Measurements from ENCODE around the gene ACP7.

The ACP7 gene

DNA sequence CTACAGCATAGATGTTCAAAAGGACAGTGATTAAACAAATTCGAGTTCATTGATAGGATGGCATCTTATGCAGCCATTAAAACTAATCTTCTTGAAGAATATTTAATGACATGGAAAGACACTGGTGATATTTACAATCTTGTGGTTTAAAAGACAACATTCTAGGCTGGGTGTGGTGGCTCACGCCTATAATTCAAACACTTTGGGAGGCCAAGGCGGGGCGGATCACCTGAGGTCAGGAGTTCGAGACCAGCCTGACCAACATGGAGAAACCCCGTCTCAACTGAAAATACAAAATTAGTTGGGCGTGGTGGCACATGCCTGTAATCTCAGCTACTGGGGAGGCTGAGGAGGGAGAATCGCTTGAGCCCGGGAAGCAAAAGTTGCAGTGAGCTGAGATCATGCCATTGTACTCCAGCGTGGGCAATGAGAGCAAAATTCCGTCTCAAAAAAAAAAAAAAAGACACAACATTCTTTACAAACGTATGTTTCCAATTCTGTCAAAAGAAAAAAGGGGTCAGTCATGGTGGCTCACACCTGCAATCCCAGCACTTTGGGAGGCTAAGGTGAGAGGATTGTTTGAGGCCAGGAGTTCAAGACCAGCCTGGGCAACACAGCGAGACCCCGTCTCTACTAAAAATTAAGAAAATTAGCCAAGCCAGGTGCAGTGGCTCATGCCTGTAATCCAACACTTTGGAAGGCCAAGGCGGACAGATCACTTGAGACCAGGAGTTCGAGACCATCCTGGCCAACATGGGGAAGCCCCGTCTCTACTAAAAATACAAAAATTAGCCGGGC lies 39.0 kb downstream of the ACP7 start:
- Histone ChIP-seq H3K27me3 (ENCODE audit: control insufficient read depth, low read length) (peaks cover 4% of the 10 kb centered on the region), H3K9me2 (replicated peaks; ENCODE audit: control insufficient read depth, low read length) (no peaks in the 10 kb centered on the region), H3K79me2 (ENCODE audit: control insufficient read depth, low read length) (peaks cover 27% of the 10 kb centered on the region), H3K27ac (ENCODE audit: low read depth, low read length) (no peak overlapping the region), H3F3A (ENCODE audit: control insufficient read depth, insufficient read depth) (no peaks in the 10 kb centered on the region), H3K4me1 (ENCODE audit: control insufficient read depth, low read length) (peaks cover 9% of the 10 kb centered on the region), H3K4me2 (ENCODE audit: low read length) (no peak overlapping the region), H3K9me3 (ENCODE audit: control insufficient read depth, insufficient read depth, low read length) (no peaks in the 10 kb centered on the region), H3K4me3 (ENCODE audit: low read length) (no peak overlapping the region), H4K20me1 (ENCODE audit: control insufficient read depth, insufficient read depth, low read depth, low read length) (no peaks in the 10 kb centered on the region), H3K36me3 (ENCODE audit: control insufficient read depth, low read length) (no peaks in the 10 kb centered on the region)
- no peak for TF ChIP-seq EZH2phosphoT487 (IDR thresholded peaks at IDR 0.05; ENCODE audit: borderline replicate concordance, low read length)

DNA sequence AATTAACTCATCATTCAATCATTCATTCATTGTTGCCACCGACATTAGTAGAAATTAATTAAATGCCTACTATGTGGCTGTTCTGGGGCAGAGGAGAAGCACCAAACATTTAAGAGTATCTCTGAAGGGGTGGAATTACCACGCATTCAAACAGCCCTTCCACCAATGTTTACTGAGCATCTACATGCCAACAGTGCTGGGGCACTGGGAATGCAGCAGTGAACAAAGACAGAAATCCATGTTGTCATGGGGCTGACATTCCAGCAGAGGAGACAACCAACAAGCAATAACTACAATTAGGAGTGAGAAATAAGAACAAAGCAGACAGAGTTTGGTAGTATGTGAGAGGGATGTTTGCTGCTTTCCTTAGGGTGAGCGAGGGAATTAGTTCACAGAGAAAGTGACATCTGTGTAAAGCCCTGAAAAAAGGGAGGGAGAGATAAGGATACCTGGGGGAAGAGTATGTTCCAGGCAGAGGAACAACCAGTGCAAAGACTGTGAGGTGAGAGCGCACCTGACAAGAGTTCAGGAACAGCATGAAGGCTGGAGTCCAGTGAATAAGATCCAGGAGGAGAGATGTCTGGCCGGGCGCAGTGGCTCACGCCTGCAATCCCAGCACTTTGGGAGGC lies 40.1 kb downstream of the ACP7 start:
- no peaks in the 10 kb centered on the region for H3K9me2 ChIP-seq (replicated peaks; ENCODE audit: control insufficient read depth, low read length)
- no peak overlapping the region for H3K27ac ChIP-seq (ENCODE audit: low read depth, low read length)
- peaks cover 9% of the 10 kb centered on the region for H3K4me1 ChIP-seq (ENCODE audit: control insufficient read depth, low read length)
- no peaks in the 10 kb centered on the region for H3F3A ChIP-seq (ENCODE audit: control insufficient read depth, insufficient read depth)
- H3K4me3 ChIP-seq (ENCODE audit: low read length), result no peak overlapping the region
- no peaks in the 10 kb centered on the region for H3K9me3 ChIP-seq (ENCODE audit: control insufficient read depth, insufficient read depth, low read length)
- no peak for TF ChIP-seq EZH2phosphoT487 (IDR thresholded peaks at IDR 0.05; ENCODE audit: borderline replicate concordance, low read length)
- TF ChIP-seq, protein P1, sequence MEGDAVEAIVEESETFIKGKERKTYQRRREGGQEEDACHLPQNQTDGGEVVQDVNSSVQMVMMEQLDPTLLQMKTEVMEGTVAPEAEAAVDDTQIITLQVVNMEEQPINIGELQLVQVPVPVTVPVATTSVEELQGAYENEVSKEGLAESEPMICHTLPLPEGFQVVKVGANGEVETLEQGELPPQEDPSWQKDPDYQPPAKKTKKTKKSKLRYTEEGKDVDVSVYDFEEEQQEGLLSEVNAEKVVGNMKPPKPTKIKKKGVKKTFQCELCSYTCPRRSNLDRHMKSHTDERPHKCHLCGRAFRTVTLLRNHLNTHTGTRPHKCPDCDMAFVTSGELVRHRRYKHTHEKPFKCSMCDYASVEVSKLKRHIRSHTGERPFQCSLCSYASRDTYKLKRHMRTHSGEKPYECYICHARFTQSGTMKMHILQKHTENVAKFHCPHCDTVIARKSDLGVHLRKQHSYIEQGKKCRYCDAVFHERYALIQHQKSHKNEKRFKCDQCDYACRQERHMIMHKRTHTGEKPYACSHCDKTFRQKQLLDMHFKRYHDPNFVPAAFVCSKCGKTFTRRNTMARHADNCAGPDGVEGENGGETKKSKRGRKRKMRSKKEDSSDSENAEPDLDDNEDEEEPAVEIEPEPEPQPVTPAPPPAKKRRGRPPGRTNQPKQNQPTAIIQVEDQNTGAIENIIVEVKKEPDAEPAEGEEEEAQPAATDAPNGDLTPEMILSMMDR (IDR thresholded peaks at IDR 0.05; ENCODE audit: low read depth, low read length, poor library complexity, severe bottlenecking), result no peak
- H4K20me1 ChIP-seq (ENCODE audit: control insufficient read depth, insufficient read depth, low read depth, low read length), result no peaks in the 10 kb centered on the region
- H3K36me3 ChIP-seq (ENCODE audit: control insufficient read depth, low read length), result no peaks in the 10 kb centered on the region
- H3K4me2 ChIP-seq (ENCODE audit: low read length), result no peak overlapping the region
- peaks cover 4% of the 10 kb centered on the region for H3K27me3 ChIP-seq (ENCODE audit: control insufficient read depth, low read length)
- peaks cover 38% of the 10 kb centered on the region for H3K79me2 ChIP-seq (ENCODE audit: control insufficient read depth, low read length)

DNA sequence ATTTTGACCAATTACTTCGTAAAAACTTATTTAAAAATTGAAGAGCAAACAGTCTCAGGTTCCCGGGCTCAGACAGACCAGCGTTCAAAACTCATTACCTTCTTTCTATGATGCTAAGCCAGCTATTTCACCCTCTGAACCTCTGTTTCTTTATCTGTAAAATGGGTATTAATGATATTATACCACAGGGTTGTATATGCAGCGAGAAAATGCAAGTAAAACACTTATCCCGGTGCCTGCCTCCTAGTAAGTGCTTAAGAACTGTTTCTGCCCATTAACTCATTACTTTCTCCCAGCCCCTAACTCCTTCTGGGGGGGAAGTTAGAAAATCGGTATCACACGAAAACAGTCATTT lies 41.0 kb downstream of the ACP7 start:
- no peaks in the 10 kb centered on the region for H3K36me3 ChIP-seq (ENCODE audit: control insufficient read depth, low read length)
- no peaks in the 10 kb centered on the region for H3K9me3 ChIP-seq (ENCODE audit: control insufficient read depth, insufficient read depth, low read length)
- no peaks in the 10 kb centered on the region for H3K9me2 ChIP-seq (replicated peaks; ENCODE audit: control insufficient read depth, low read length)
- TF ChIP-seq, protein P1 (IDR thresholded peaks at IDR 0.05; ENCODE audit: low read depth, low read length, poor library complexity, severe bottlenecking), result no peak
- TF ChIP-seq EZH2phosphoT487 (IDR thresholded peaks at IDR 0.05; ENCODE audit: borderline replicate concordance, low read length), result no peak
- H3K79me2 ChIP-seq (ENCODE audit: control insufficient read depth, low read length), result peaks cover 41% of the 10 kb centered on the region
- H3K4me3 ChIP-seq (ENCODE audit: low read length), result peak overlapping the region; percentile 90
- peak overlapping the region; percentile 66 for H3K4me2 ChIP-seq (ENCODE audit: low read length)
- H4K20me1 ChIP-seq (ENCODE audit: control insufficient read depth, insufficient read depth, low read depth, low read length), result no peaks in the 10 kb centered on the region
- peaks cover 9% of the 10 kb centered on the region for H3K4me1 ChIP-seq (ENCODE audit: control insufficient read depth, low read length)
- H3F3A ChIP-seq (ENCODE audit: control insufficient read depth, insufficient read depth), result no peaks in the 10 kb centered on the region
- no peak overlapping the region for H3K27ac ChIP-seq (ENCODE audit: low read depth, low read length)
- H3K27me3 ChIP-seq (ENCODE audit: control insufficient read depth, low read length), result peaks cover 4% of the 10 kb centered on the region
